TTC549 (cell line): ENCODE results near the gene PIGC.
A peak's percentile ranks its signal among the peaks of the same experiment; 100 is the strongest.
"Not testable (repeated sequence)": the region's sequence is repeated elsewhere in the genome, so short reads cannot be mapped to it uniquely, and the experiment has no call there.

Experiments used
- FAIRE-seq: peaks from 2 replicates; lab custom pipeline; 2012; peaks lifted over from hg19 to GRCh38; lab: Jason Lieb, UNC

Gene PIGC

GRCh38 chr1:172466795-172467407 lies 23.0 kb upstream of the PIGC start:
- FAIRE-seq = no peak

DNA sequence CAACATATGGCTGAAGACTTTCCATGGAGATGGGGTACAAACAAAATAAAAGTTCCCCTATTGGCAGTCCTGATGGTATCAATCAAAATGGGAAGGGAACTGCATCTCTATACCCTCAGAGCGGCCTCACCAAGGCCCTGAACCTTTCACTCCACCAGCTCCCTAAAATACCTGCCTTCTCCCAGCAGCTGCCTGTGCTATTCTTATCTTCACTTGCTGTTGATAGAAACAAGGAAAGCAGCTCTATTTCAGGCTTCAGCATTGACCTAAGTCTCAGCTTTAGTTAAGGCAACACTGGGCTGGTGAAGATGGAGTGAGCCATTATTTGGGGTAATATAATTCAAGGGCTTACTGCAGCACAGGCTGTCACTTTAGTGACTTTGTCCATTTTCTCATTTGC lies 21.7 kb upstream of the PIGC start:
- no peak for FAIRE-seq

DNA sequence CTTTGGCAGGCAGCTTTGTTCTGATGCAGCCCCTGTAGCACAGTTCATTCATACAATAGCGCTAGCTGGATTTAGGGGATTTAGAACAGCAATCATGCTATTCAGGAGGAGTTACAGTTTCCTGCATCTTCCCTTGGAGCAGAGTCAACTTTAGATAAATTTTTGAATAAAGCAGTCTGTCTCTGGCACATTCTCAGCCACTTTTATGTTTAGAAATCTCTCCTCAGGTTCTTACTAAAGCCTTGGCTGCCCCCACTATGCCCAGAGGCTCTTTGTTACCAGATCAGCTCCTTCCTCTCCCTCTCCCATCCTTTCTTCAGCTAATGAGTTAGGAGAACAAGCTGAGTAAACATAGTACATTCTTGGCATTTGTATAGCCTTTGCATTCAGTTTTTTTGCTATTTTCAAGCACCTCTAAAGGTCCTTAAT lies 17.0 kb upstream of the PIGC start:
- peak; percentile 99 for FAIRE-seq

DNA sequence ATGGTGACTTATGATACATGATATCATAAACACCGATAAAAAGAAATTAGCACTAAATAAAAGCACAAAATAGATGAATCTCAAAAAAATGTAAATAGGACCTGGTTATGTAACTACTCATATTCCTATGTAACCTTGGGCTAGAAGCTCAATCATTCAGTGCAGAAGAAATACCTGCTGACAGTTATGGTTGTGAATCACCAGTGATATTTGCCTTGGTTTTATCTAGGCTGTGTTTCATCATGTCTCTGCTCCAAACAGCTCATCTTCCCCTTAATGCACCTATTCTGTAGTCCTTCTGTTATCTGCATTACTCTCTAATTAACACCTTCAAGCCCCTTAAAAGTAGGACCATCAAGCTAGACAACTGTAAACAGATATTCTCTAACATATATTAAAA lies 16.3 kb upstream of the PIGC start:
- FAIRE-seq = no peak

DNA sequence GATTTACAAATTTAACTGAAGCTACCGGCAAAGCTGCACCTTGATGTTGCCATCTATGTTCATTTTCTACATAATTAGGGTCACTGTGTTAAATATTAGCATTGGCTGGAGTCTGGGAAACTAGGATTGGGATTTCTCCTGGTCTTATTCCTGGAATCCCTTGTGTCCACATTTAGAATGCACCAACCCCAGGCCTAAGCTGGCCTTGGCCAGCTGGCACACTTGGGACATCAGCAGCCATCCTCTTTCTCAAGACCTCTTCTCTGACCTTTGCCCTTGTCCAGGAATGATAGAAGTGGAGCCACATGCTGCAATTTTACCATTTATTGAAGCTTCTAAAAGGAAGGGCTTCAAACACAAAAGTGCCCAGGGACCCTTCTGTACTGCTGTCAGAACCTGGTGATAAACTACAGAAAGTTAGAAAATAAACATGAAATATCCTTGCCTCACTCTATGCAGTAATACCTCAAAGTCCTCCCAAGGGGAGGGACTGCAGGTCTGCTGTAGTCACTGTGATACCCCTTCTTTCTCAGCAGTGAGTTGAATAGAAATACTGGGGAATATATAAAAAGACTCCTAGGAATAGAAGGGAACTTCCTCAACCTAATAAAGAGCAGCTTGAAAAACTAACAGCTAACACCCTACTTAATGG lies 13.7 kb upstream of the PIGC start:
- no peak for FAIRE-seq

DNA sequence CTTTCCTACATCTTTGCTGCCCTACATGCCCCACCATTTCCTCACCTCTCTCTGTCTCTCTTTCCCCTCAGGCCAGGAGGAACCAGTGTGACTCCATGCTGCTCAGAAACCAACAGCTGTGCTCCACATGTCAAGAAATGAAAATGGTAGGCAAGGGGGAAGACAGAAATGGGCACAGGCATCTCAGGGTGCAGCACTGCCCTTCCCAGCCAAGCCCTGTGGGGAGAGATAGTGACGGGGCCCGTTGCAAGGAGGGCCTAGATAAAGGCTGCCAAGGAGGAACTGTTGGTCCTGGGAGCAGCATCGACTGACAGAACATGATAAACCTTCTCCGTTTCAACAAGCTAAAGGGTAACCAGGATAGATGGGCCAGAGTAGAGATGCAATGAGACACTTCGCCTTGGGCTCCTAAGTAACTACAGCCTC lies 12.5 kb upstream of the PIGC start:
- FAIRE-seq = no peak

GRCh38 chr1:172455451-172455850 lies 11.6 kb upstream of the PIGC start:
- FAIRE-seq = no peak

- FAIRE-seq = no peak
These were observed 9.7 kb upstream of the PIGC start for GRCh38 chr1:172453607-172454006.

- FAIRE-seq = peak; percentile 51
These were observed 9.3 kb upstream of the PIGC start for GRCh38 chr1:172453153-172453545.

DNA sequence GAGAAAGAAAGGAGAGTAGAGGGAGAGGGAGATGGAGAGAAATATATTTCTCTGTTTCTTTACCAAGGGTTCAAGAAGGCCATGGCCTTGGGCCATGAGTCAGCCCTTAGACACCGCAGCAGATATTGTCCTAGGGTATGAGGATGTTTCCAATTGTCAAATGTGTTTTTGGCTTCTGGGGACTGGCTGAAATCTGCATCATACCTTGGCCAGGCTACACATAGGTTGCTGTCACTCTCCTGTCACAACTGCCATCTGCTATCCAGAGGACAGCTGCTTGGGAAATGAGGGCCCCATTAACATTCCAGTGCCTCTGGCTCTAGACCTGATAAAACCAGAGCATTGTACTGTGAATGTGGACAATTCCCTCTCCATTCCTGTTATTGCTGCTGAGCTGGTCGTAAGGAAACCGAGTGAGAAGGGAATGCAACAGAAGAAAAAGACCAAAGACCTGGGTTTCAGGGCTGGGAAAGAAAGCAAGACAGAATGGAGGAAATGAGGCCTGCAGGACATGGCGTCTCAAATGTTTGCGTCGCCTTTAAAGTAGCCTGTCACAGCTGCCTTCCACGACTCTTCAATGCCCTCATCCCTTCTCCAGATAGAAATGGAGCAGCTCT lies 8.8 kb upstream of the PIGC start:
- FAIRE-seq = no peak

- FAIRE-seq = no peak
These were observed 7.2 kb upstream of the PIGC start for GRCh38 chr1:172451002-172451443.

GRCh38 chr1:172450524-172450885 lies 6.6 kb upstream of the PIGC start:
- FAIRE-seq = no peak

DNA sequence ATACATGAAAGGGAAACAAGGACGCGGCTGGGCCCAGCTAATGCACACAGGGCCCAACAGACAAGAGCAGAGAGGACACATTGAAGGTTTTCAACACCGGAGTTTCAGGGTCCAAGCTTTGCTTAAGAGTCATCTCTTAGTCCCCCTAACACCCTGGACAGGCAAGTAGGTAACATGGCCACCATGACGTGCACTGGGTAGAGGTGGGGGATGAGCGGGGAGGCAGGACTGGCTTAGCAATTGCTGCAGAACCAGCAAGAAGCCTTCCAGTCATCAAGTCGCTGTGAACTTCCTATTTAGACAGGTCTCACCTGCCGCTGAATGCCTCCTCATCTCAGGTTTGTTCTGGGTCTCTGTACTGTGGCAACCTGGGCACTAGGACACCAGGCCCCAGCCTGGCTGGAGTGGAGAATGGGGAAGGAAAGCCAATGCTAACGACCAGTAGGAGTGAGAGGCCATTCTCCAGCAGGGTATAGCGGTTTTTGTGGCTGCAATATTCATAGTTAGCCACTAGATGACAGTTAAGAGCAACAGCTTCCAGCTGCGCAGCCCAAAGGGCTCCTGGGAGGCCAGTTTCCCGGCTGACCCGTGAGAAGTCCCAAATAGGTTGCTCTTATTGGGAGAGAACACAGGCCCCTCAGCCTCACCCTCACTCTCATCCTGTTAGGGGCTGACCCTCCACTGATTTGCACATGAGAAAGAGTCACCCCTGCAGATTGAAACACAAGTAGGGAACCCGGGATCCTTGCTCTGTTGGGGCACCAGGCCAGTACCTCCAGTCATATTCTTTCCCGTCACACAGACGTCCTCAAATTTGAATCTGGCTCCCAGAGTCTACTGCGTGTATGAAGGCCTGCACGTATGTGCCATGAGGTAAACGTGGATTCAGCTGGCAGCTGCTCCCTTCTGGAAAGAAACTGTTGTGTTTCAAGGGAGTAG lies 6.0 kb upstream of the PIGC start:
- FAIRE-seq = peak; percentile 77

DNA sequence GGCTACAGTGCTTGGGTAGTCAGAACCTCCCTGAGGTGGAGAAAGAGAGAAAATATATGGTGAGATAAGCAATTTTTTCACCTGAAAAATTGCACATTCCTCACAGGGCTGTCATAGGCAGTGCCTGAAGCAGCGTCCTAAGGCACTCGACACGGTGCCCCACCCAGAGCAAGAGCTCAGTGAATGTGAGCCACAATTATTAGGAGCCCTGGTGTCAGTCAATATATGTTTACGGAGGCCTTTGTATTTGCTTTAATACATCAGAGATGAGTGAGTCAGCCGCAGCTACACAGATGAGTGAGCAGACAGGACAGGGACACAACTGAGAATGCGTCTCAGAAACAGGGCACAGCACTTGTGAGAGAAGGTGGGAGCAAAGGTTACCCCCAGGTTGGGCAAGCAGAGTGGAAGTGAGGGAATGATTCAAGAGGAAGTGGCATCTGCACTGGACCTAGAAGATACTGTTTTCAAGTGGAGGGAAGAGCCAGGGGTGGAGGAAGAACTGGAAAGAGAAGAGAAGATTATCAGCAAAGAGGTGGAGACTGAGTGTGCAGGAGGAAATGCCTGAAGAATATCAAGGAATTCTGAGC lies 5.2 kb upstream of the PIGC start:
- FAIRE-seq = no peak

DNA sequence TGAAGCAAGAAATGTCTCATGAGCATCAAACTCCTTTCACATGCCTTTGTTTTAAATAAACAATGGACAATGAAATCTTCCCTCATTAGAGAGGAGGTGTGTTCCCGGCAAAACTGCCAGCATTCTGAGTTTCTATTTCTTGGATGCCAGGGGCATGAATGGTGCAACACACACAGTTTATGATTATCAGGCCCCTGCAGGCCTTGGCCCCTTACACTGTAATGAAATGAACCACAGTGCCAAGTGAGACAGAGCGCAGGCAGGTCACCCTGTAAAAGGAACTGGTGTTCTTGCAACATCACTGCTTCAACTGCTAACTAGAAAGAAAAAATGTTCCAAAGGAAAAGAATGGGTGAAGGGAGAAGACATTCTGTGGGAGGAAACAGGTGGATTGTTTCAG lies 3.8 kb upstream of the PIGC start:
- FAIRE-seq = no peak

- FAIRE-seq = no peak
These were observed 2.7 kb upstream of the PIGC start for GRCh38 chr1:172446547-172446946.

DNA sequence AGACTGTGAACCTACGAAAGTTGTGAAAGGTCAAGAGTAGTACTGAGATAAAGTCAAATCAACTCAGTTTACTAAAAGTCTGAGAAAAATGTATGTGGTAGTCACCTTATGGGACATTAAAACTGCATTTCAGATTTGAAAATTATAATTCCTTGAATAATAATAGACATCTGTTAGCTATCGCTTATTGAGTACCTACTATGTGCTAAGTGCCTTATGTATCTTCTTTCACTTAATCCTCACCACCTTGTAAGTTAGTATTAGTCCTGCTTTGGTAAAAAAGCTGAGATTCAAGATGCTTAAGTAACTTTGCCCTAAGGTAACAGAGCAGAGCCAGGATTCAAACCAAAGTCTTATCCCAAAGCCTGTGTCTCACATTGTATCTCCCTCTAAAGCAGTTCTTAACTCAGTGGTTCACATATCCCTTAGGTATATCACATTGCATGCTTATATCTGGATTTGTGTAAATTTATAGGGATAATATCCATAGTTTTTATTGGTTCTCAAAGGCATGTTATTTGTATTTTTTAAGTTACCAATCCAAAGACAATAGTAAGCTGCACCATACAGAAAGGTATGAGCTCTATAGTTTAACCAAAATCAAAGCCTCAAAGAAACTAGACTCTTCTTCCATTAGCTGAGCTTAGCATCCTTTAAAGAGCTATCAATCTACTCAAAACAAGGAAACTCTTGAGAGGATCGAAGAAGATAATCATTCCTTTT lies 865 bp downstream of the PIGC start:
- FAIRE-seq = peak; percentile 69

- no peak for FAIRE-seq
These were observed 1.5 kb downstream of the PIGC start for GRCh38 chr1:172442404-172442803.

GRCh38 chr1:172437183-172437582 lies 6.7 kb downstream of the PIGC start:
- not testable (repeated sequence) for FAIRE-seq

GRCh38 chr1:172431721-172432192 lies 12.1 kb downstream of the PIGC start:
- no peak for FAIRE-seq

DNA sequence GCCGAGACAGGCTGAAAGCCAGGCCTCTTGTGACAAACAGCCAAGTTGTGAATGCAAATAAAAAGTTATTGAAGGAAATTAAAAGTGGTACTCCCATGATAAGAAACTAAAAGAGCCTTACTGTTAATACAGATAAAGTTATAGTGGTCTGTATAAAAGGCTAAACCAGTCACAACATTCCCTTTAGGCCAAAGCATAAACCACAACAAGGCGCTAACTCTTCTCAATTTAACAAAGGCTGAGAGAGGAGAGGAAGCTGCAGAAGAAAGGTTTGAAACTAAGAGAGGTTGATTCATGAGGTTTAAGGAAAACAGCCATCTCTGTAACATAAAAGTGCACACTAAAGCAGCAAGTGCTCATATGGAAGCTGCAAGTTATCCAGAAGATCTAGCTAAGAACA lies 12.7 kb downstream of the PIGC start:
- FAIRE-seq = no peak

DNA sequence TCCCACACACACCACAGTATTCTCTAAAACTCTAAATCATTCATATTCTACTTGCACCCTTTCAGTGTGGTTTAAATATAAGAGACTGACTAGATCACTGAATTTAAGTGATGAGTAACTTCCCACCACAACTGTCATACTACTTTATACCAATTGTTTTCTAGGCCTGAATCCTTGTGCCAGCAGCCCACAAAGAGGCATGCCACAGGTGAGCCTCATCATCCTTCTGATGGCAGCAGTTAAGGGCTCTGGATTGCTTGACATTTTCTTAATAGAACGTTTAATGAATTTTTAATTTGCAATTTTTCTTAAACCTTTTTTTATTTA lies 13.8 kb downstream of the PIGC start:
- no peak for FAIRE-seq
